ENCODE data around the gene RASA1.

RASA1 gene

GRCh38 chr5:87400305-87400899 is 132.7 kb downstream of the RASA1 start:
- no peak for DNase-seq

- DNase-seq: no peak
Measured at GRCh38 chr5:87401626-87402025, 133.9 kb downstream of the RASA1 start.

GRCh38 chr5:87403409-87403808 is 135.7 kb downstream of the RASA1 start:
- DNase-seq: no peak

GRCh38 chr5:87403899-87404298 is 136.2 kb downstream of the RASA1 start:
- DNase-seq: no peak

- DNase-seq: no peak
Measured at GRCh38 chr5:87404359-87404758, 136.7 kb downstream of the RASA1 start.

- no peak for DNase-seq
Measured at GRCh38 chr5:87405472-87406155, 137.9 kb downstream of the RASA1 start.

- DNase-seq: no peak
Measured at GRCh38 chr5:87408204-87408603, 140.5 kb downstream of the RASA1 start.

- no peak for DNase-seq
Measured at GRCh38 chr5:87410931-87411330, 143.2 kb downstream of the RASA1 start.

GRCh38 chr5:87411586-87411972 is 143.9 kb downstream of the RASA1 start:
- no peak for DNase-seq

GRCh38 chr5:87411973-87412629 is 144.4 kb downstream of the RASA1 start:
- peak in 28 of 56 donors; percentile 3 to 75 (median 36) for DNase-seq

GRCh38 chr5:87412630-87413342 is 145.1 kb downstream of the RASA1 start, which contains the start of gene CCNH:
Gene CCNH (minus strand): TSS chr5:87412930. CDS start chr5:87412794, 136 bp downstream.
- peak; percentile 64 to 99 (median 96) for DNase-seq

GRCh38 chr5:87413343-87413645 is 145.6 kb downstream of the RASA1 start:
- DNase-seq: no peak

GRCh38 chr5:87418506-87418905 is 150.8 kb downstream of the RASA1 start:
- no peak for DNase-seq

GRCh38 chr5:87421307-87421706 is 153.6 kb downstream of the RASA1 start:
- DNase-seq: no peak

GRCh38 chr5:87423755-87424154 is 156.1 kb downstream of the RASA1 start:
- no peak for DNase-seq

GRCh38 chr5:87430863-87431457 is 163.3 kb downstream of the RASA1 start:
- DNase-seq: no peak

- DNase-seq: no peak
Measured at GRCh38 chr5:87432460-87432859, 164.8 kb downstream of the RASA1 start.

- no peak for DNase-seq
Measured at GRCh38 chr5:87433945-87434344, 166.3 kb downstream of the RASA1 start.

GRCh38 chr5:87434461-87434860 is 166.8 kb downstream of the RASA1 start:
- DNase-seq: no peak

GRCh38 chr5:87435144-87435694 is 167.5 kb downstream of the RASA1 start:
- no peak for DNase-seq

- no peak for DNase-seq
Measured at GRCh38 chr5:87437724-87438123, 170.0 kb downstream of the RASA1 start.

- no peak for DNase-seq
Measured at GRCh38 chr5:87438231-87438630, 170.5 kb downstream of the RASA1 start.

All from nucleus accumbens (tissue), 56 donors.